ENCODE data around the gene TP53I13. TPM values are rescaled to one million over a fixed set of nuclear protein-coding genes. Genes with fewer than 3 reads are reported as not detected.

Gene TP53I13
- total RNA-seq, 6 experiments from 2014 or later, result 31.3 to 36.6 (median 35.3) TPM

DNA sequence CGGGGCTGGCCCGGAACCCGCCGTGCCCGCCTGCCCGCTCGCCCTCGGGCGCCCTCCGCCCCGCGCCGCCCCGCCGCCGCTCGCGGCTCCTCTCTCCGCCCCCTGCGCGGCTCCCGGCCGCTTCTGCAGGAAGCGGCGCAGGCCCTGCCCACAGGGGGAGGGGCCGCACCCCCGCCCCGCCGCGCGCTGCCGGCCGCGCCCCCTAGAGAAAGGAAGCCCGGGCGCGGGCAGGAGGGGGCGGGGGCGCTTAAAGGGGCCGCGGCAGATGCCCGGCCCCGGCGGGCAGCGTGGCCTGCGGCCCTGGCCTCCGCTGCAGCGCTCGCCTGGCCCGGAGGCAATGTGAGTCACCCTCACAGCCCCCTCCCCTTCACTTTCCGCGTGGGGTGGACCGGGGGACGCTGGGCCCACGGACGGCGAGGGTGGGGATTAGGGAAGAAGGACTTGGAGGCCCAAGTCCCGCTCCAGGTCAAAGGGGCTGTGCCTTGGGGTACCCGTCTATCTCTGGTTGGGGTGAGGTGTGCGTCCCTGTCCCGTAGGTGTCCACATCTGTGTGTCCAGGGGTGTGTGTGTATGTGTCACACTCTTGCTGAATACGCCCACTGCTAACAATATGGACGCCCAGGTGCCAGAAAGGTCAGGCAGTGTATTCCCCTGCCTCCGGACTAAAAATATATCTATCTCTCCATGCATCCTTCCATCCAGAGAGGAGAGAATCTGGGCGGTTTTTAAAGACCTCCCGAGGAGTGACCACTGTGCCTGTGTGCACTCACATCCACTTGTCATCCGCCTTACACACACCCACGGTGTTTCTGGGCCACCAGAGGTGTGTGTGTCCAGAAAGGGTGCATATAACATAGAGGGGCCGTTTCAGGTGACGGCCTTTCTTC lies 21.3 kb downstream of the TP53I13 start, which contains the start of gene GIT1:
Gene GIT1, minus strand, starts transcription at position 125 of the 887 bp plus-strand sequence. CDS start 270 bp downstream, outside the sequence.
- Mint-ChIP-seq H3K9me3 (no peaks in the 10 kb centered on the region), H3K4me3 (peak within 1 kb of the TSS; percentile 96), H3K27ac (peak within 1 kb of the TSS; percentile 88), H3K27me3 (ENCODE audit: insufficient read depth) (peaks cover 3% of the 10 kb centered on the region; the same call in 1 of the 2 replicates), H3K36me3 (ENCODE audit: low read depth) (no peaks in the 10 kb centered on the region), H3K4me1 (ENCODE audit: low read depth) (peaks cover 52% of the 10 kb centered on the region)
- peak; percentile 41 for DNase-seq
- TF ChIP-seq, protein P1, sequence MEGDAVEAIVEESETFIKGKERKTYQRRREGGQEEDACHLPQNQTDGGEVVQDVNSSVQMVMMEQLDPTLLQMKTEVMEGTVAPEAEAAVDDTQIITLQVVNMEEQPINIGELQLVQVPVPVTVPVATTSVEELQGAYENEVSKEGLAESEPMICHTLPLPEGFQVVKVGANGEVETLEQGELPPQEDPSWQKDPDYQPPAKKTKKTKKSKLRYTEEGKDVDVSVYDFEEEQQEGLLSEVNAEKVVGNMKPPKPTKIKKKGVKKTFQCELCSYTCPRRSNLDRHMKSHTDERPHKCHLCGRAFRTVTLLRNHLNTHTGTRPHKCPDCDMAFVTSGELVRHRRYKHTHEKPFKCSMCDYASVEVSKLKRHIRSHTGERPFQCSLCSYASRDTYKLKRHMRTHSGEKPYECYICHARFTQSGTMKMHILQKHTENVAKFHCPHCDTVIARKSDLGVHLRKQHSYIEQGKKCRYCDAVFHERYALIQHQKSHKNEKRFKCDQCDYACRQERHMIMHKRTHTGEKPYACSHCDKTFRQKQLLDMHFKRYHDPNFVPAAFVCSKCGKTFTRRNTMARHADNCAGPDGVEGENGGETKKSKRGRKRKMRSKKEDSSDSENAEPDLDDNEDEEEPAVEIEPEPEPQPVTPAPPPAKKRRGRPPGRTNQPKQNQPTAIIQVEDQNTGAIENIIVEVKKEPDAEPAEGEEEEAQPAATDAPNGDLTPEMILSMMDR (IDR thresholded peaks at IDR 0.05), result peak; percentile 39; the same call in 1 of the 2 replicates

DNA sequence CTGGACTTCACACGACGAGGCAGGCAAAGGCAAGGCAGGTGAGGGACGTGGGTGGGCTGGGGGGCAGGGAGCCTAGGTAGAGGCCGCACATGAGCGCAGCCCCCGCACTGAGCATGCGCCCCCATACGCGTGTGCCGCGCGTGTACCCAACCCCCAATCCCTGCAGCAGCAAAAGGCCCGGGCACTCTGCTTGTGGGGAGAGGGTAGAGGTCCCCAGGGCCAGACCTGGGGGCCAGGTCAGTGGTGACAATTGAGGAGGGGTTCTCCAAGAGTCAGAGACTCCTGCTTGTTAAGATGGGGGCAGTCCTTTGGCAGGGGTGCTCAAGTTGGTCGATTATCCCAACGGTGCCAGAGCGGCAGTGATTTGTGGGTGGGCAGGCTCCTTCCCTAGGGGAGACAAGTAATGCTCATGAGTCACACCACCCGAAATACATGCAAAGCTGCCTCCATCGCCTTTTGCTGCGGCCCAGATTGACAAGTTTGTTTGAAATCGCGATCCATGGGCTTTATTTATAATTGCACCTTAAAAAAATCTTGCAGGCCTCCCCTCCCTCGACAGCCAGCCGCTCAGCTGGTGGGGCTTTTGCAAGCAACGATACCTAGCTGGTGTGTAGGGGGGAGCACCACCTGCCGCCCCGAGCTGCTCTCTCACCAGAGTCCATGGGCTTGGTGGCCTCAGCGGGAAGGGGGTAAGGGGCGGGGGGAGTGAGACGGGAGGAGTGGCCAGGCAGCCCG lies 22.1 kb downstream of the TP53I13 start:
- Mint-ChIP-seq H3K36me3 (ENCODE audit: low read depth) (no peaks in the 10 kb centered on the region), H3K4me1 (ENCODE audit: low read depth) (peaks cover 57% of the 10 kb centered on the region)

DNA sequence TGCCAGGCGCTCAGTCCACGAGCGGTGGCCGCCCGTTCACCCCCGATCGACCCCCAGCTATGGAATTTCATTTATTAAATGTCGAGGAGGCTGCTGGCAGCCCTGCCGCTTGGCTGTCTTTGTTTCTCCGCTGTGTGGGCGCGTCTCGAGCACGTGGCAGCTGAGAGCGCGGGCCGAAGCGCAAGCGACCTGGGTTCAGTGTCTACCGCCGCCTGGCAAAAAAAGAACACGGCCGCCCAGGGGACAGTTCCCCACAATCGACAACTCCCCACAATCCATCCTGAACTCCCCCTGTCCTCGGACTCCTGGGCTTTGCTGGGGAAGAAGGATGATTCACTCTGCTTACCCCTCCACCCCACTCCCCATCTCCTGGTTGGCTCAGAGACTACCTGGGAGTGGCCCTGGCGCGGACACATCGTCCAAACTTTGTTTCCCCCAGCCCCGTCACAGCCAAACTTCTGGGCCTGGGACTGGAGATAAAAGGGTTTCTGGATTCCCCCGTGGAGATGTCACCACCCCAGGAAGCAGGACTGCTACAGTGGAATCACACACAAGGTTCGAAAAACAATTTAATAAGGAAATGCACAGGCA lies 22.7 kb downstream of the TP53I13 start:
- Mint-ChIP-seq H3K27ac (peak overlapping the region; percentile 88), H3K27me3 (ENCODE audit: insufficient read depth) (peaks cover 3% of the 10 kb centered on the region; the same call in 1 of the 2 replicates), H3K4me3 (peak overlapping the region; percentile 80), H3K4me1 (ENCODE audit: low read depth) (peaks cover 55% of the 10 kb centered on the region), H3K9me3 (no peaks in the 10 kb centered on the region), H3K36me3 (ENCODE audit: low read depth) (no peaks in the 10 kb centered on the region)
- peak; percentile 36 for DNase-seq
- TF ChIP-seq, protein P1 (IDR thresholded peaks at IDR 0.05), result no peak

More for the DNA sequence above, 22.1 kb downstream of the TP53I13 start:
- TF ChIP-seq, protein P1 (IDR thresholded peaks at IDR 0.05), result no peak
- H3K27me3 Mint-ChIP-seq (ENCODE audit: insufficient read depth), result peaks cover 3% of the 10 kb centered on the region; the same call in 1 of the 2 replicates
- H3K27ac Mint-ChIP-seq, result peak overlapping the region; percentile 88
- DNase-seq, result peak; percentile 47
- no peaks in the 10 kb centered on the region for H3K9me3 Mint-ChIP-seq
- peak overlapping the region; percentile 83 for H3K4me3 Mint-ChIP-seq

DNA sequence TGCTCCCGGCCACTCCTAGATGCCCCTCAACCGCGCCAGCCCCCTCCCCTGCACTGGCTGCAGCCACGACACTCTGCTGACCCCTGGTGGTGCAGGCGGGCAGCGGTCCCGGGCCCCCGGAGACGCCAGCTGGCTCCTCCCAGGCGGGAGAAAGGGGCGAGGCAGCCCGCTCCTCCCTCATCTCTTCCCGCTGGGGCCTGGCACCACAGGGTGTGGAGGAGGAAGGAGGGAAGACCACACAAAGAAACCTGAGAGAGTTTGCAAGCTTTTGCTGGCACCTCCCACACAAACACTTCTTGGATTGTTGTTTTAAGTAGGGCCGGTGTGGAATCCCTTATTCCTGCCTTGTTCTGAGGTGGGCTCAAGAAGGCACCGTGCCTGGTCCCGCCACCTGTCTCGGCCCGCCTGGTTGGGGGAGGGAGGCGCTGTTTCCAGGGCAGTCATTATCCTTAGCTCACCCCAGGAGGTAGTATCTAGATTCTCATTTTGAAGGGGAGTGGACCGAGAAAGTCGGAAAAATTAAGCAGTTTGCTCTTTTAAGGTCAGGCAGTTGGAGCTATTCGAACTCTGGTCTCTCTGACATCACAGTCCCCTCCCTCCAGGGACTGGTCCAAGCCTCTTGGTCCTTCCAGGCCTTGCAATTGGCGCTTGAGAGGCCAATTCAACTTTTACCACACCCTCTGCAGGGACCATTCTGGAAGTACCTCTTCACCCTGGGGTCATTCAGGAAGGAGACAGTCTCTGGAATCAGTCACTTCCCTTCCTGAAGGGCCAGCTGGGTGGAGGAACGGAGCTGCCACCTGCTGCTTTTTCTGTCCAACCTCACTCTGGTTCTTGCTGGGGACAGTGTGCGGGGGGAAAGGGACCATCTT lies 23.5 kb downstream of the TP53I13 start:
- H3K36me3 Mint-ChIP-seq (ENCODE audit: low read depth), result no peaks in the 10 kb centered on the region
- peak; percentile 50 for DNase-seq
- peaks cover 52% of the 10 kb centered on the region for H3K4me1 Mint-ChIP-seq (ENCODE audit: low read depth)
- peak overlapping the region; percentile 88 for H3K27ac Mint-ChIP-seq
- TF ChIP-seq, protein P1 (IDR thresholded peaks at IDR 0.05), result peak; percentile 94
- no peaks in the 10 kb centered on the region for H3K9me3 Mint-ChIP-seq
- H3K4me3 Mint-ChIP-seq, result peak overlapping the region; percentile 80
- H3K27me3 Mint-ChIP-seq (ENCODE audit: insufficient read depth), result peaks cover 3% of the 10 kb centered on the region; the same call in 1 of the 2 replicates
